ENCODE data around the gene ATP6V1E1.

- no peak for TF ChIP-seq ZNF274 (IDR thresholded peaks at IDR 0.05; ENCODE audit: low read depth, low read length)
- TF ChIP-seq SUZ12 (IDR thresholded peaks at IDR 0.05; ENCODE audit: extremely low read depth, insufficient read depth, insufficient read length) = no peak
These were observed 38.0 kb downstream of the ATP6V1E1 start for GRCh38 chr22:17590586-17590985.
